Measurements from ENCODE around the gene POLK.

POLK gene

GRCh38 chr5:75611311-75612225 is 99.9 kb downstream of the POLK start, which contains the start of gene ANKDD1B:
Gene ANKDD1B (plus strand): TSS chr5:75611453. CDS start chr5:75611635, 182 bp downstream.
- no peak for DNase-seq

DNA sequence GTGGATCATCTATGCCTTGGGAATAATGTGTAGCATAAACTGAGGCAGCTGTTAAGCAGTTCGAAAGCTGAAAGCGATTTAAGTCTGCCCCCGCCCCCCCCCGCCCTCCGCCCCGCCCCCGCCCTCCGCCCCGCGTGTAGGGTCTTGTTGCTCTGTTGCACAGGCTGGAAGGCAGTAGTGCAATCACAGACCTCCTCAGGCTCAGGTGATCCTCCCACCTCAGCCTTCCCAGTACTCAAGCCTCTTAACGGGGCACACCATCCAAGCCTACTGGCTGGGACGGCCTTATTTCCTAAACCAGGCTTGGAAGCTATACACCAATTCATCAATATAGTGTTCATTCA is 100.5 kb downstream of the POLK start:
- no peak for DNase-seq

- no peak for DNase-seq
These were observed 101.2 kb downstream of the POLK start for GRCh38 chr5:75612901-75613300.

DNA sequence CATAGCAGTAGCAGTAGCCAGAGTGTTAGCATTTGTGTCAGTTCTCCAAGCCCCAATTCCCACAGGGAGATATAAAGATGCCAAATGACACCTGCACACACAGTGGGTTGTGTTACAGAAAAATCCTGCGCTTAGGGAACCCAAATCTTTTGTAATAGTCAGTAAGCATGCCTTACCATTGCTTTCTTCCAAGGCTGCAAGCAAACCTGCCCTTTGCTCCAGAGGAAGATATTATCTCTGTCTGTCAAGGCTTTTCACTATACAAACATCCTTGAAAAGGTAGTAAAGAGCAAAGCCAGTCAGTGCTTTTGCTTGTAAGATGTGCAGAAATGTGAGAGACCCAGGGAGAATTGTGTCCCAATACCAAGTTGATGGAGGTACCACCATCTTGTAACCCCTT is 102.5 kb downstream of the POLK start:
- DNase-seq: no peak

DNA sequence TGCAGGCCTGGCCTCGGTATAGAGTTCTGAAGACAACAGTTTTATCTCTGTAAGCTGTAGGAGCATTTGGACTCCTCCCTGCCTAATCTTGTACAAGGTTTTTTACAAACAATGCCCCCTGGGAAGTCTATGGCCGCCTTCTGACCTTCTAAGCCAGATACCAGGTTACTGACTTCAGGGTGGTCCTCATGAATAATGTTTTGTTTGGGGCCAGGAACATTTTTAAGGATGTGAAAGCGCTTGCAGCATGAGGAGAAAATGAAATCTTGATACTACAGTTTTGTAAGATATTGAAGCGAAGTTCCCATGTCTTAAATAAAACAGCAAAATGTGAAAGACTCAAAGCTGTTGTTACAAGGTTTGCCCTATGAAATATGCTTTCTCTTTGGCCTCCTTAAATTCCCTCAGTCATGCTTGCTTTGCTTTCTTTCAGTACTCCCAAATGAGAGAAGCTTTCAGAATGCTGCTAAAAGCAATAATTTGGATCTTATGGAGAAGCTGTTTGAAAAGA is 104.7 kb downstream of the POLK start:
- peak; percentile 41 for DNase-seq

DNA sequence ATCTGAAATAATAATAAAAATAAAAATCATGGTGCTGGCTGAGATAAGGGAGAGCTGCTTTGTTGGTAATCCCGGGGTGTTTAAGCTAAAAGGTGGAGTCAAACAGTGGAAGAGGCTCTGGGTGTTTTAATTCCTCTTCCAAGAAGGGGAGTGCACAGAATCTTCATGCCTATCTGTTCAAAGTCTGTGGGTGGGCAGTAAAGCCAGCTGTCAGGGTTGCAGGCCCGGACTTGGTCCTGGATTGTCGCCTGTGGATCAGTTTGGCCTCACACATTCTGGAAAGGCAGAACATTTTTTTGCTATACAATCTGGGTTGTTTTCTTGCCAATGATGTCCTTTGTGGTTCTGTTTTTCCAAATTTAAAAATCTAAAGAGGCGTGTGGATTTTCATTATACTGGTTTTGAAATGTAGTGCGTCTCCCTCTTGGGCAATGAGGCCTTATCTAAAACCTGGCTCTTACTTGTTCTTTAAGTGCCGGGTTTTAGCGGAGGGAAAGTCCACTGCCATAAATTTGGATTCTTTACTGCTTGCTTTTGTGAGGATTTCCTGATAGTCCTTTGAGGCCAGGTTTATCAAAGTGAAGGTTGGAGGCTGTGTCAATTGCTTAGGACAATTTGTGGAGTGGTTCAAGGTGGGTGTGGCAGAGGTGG is 105.4 kb downstream of the POLK start:
- DNase-seq: no peak

DNA sequence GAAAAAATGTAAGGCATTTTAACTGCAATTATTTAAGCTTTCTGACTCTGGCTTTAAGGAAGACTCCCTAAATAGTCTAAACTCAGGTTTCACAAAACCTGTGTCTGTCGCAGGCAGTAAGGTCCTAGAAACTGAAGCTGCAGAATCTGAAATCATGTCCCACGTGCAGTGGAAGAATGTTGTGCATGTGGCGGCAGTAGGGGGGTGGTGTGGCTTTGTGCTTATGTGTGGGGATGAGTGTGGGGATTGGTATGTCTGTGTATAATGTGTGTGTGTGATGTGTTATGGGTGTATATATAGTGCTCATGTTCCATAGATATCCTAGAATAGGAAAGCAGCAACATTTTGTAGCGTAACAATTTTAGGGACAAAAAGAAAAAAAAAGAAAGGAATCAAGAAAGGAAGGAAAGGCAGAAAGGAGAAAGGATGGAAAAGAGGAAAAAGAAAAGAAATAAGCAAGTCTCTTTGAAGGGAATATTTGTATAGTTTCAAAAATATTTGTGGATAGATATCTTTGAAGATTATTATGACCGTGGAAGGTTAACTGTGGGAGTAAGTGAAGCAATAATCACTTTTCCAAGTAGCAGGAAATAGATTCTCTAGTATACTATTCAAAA is 106.2 kb downstream of the POLK start:
- no peak for DNase-seq

DNA sequence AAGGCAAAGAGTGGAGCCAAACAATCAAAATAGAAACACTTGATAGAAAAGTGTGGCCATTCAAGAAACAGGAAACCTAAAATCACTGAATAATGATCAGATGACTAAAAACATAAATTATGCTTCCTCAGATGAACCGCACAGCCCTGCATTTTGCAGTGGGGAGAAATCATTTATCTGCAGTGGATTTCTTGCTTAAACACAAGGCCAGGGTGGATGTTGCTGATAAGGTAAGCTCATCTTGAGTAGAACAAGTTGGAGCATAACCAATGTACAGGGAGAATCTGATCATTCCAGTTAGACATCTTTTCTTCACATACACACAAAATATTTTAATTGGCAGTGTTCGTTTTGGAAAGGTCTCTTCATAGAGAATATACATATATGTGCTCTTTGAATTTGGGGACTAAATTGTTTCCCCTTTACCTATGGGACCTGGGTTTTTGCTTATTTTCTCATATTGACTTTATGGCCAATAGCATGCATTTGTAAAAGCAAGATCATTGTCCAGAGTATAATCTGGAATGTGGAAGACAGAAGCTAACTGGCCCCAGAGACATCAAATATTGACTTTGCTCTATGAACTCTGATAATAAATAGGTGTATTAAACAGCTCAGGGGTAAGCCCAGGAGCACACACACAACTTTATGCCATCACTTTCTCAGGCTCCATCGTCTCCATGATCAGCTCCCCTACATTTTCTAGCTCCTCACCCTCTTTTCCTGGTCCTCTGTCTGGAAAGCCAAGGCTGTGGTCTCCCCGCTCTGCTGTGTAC is 108.7 kb downstream of the POLK start:
- DNase-seq: peak; percentile 57

GRCh38 chr5:75622564-75622963 is 110.9 kb downstream of the POLK start:
- no peak for DNase-seq

DNA sequence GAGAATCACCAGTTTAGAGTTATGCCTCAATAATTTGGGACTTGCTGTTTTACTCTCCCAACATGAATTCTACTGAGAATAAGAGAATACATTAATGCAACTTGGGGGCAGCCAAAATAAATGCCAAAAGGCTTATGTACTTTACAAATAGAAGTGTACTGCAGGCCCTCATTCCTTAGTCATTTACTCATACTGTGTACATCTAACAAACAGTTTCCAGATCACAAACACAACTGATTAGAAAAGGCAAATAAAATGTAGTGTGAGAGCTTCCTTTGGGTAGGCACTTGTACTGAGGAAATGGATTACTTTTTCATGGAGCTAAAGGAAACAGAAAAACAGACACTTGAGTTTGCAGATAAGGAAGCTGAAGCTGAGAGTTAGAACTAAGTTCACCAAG is 112.2 kb downstream of the POLK start:
- DNase-seq: no peak

GRCh38 chr5:75626959-75627358 is 115.3 kb downstream of the POLK start:
- no peak for DNase-seq

- DNase-seq: no peak
These were observed 116.1 kb downstream of the POLK start for GRCh38 chr5:75627801-75628200.

GRCh38 chr5:75630875-75631274 is 119.2 kb downstream of the POLK start:
- no peak for DNase-seq

DNA sequence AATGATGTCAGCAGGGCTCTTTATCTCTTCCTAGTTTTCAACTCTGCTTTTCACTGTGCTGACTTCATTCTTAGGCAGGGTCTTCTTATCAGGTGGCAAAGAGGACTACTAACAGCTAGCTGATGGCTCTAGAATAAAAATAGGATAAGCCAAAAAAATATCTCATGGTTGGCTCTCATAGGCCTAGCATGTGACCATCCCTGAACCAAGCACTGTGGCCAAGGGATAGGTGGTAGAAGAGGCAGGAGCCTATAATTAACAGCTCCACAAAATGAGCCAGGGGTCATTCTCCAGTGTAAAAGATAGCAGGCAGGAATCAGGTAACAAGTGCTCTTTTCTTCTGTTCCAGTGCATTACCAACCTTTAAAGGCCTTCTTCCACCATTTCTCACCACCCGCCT is 120.6 kb downstream of the POLK start:
- no peak for DNase-seq

GRCh38 chr5:75637949-75638348 is 126.3 kb downstream of the POLK start:
- no peak for DNase-seq

GRCh38 chr5:75639535-75640311 is 128.0 kb downstream of the POLK start:
- no peak for DNase-seq

- DNase-seq: no peak
These were observed 128.7 kb downstream of the POLK start for GRCh38 chr5:75640395-75640794.

DNA sequence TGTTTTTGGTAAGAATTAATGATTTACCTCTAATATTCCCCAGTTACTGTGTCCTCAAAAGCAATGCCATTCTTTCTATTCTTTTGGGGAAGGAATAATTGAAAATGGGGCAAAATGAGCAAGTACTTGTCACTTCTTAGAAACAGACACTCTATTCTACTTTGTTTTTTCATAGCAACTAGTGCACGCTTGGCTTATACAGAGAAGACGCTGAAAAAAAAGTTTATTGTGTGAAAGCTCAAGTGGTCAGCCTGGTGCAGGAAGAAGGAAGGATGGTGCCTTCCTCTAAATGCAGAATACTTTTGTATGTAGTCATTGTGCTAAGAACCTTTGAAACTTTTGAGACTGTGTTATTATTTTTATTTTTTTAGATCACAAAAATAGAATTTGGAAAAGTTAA is 129.1 kb downstream of the POLK start:
- DNase-seq: no peak

DNA sequence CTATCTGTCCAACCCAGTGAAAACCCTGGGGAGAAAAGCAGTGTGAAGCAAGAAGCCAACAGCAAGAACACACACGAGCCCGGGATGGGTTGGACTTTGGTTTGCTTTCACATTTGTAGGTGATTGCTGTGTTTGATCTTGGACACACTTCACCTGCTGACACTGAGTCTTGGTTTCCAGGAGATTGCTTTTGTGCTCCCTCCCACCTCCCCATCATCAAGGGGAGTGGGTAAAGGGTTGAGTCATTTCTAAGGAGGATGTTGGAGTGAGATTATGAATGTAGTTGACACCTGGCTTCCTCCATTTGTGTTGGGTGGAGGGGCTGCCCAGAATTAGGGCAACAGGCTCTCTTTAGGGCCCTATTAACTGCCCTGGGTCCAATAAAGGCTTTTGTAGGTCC is 137.0 kb downstream of the POLK start:
- no peak for DNase-seq

Data from hematopoietic multipotent progenitor cell treated with erythropoietin and hydrocortisone succinate and interleukin-3 and kit ligand, for 8 days (in vitro differentiated cells).